ENCODE results near the gene PLD5.

PLD5 gene

GRCh38 chr1:242567596-242567995 is 43.1 kb upstream of the PLD5 start:
- H3K9ac ChIP-seq (ENCODE audit: low read length): no peak overlapping the region
- no peak overlapping the region for H3K27ac ChIP-seq (ENCODE audit: low read length)
- H3K4me2 ChIP-seq (ENCODE audit: low read depth, low read length): no peak overlapping the region
- H4K20me1 ChIP-seq (ENCODE audit: insufficient read depth, low read length): no peaks in the 10 kb centered on the region
- no peaks in the 10 kb centered on the region for H3K36me3 ChIP-seq (replicated peaks; ENCODE audit: insufficient read depth, low read length)
- no peak overlapping the region for H2AFZ ChIP-seq (ENCODE audit: low read length)
- H3F3A ChIP-seq (ENCODE audit: insufficient read depth, low read length): no peaks in the 10 kb centered on the region
- H3K4me1 ChIP-seq (ENCODE audit: low read length): no peaks in the 10 kb centered on the region
- no peaks in the 10 kb centered on the region for H3K79me2 ChIP-seq (ENCODE audit: low read length)
- H3K9me3 ChIP-seq (replicated peaks; ENCODE audit: insufficient read depth, low read length): no peaks in the 10 kb centered on the region
- DNase-seq: no peak
- no peak for TF ChIP-seq EZH2phosphoT487 (IDR thresholded peaks at IDR 0.05; ENCODE audit: low read length)
- H3K9me2 ChIP-seq (replicated peaks; ENCODE audit: insufficient read depth, low read length): no peaks in the 10 kb centered on the region
- no peaks in the 10 kb centered on the region for H3K27me3 ChIP-seq (replicated peaks; ENCODE audit: insufficient read depth, low read length)
- H3K4me3 ChIP-seq (ENCODE audit: low read length): no peak overlapping the region

GRCh38 chr1:242556759-242557158 is 32.3 kb upstream of the PLD5 start:
- H3K4me2 ChIP-seq (ENCODE audit: low read depth, low read length): no peak overlapping the region
- no peak overlapping the region for H3K27ac ChIP-seq (ENCODE audit: low read length)
- TF ChIP-seq EZH2 (optimal IDR thresholded peaks at IDR 0.05; ENCODE audit: low read depth, low read length) (no peak), CTCF (IDR thresholded peaks at IDR 0.05; ENCODE audit: low read length) (no peak), EZH2phosphoT487 (IDR thresholded peaks at IDR 0.05; ENCODE audit: low read length) (no peak)
- H3K79me2 ChIP-seq (ENCODE audit: low read length): no peaks in the 10 kb centered on the region
- H3K9ac ChIP-seq (ENCODE audit: low read length): no peak overlapping the region
- H3F3A ChIP-seq (ENCODE audit: insufficient read depth, low read length): no peaks in the 10 kb centered on the region
- H3K9me2 ChIP-seq (replicated peaks; ENCODE audit: insufficient read depth, low read length): no peaks in the 10 kb centered on the region
- no peaks in the 10 kb centered on the region for H3K36me3 ChIP-seq (replicated peaks; ENCODE audit: insufficient read depth, low read length)
- H4K20me1 ChIP-seq (ENCODE audit: insufficient read depth, low read length): no peaks in the 10 kb centered on the region
- no peak overlapping the region for H3K4me3 ChIP-seq (ENCODE audit: low read length)
- no peaks in the 10 kb centered on the region for H3K9me3 ChIP-seq (replicated peaks; ENCODE audit: insufficient read depth, low read length)
- DNase-seq: no peak
- H3K4me1 ChIP-seq (ENCODE audit: low read length): no peaks in the 10 kb centered on the region
- H2AFZ ChIP-seq (ENCODE audit: low read length): no peak overlapping the region
- no peaks in the 10 kb centered on the region for H3K27me3 ChIP-seq (replicated peaks; ENCODE audit: insufficient read depth, low read length)

- H3K9ac ChIP-seq (ENCODE audit: low read length): no peak overlapping the region
- no peak overlapping the region for H2AFZ ChIP-seq (ENCODE audit: low read length)
- no peaks in the 10 kb centered on the region for H3K36me3 ChIP-seq (replicated peaks; ENCODE audit: insufficient read depth, low read length)
- no peak overlapping the region for H3K27ac ChIP-seq (ENCODE audit: low read length)
- no peaks in the 10 kb centered on the region for H3K9me2 ChIP-seq (replicated peaks; ENCODE audit: insufficient read depth, low read length)
- H3K4me1 ChIP-seq (ENCODE audit: low read length): no peaks in the 10 kb centered on the region
- H3K79me2 ChIP-seq (ENCODE audit: low read length): no peaks in the 10 kb centered on the region
- H3K9me3 ChIP-seq (replicated peaks; ENCODE audit: insufficient read depth, low read length): no peaks in the 10 kb centered on the region
- no peaks in the 10 kb centered on the region for H3K27me3 ChIP-seq (replicated peaks; ENCODE audit: insufficient read depth, low read length)
- no peaks in the 10 kb centered on the region for H3F3A ChIP-seq (ENCODE audit: insufficient read depth, low read length)
- no peak for TF ChIP-seq EZH2 (optimal IDR thresholded peaks at IDR 0.05; ENCODE audit: low read depth, low read length)
- no peak for TF ChIP-seq CTCF (IDR thresholded peaks at IDR 0.05; ENCODE audit: low read length)
- TF ChIP-seq EZH2phosphoT487 (IDR thresholded peaks at IDR 0.05; ENCODE audit: low read length): no peak
- DNase-seq: no peak
- no peaks in the 10 kb centered on the region for H4K20me1 ChIP-seq (ENCODE audit: insufficient read depth, low read length)
- H3K4me2 ChIP-seq (ENCODE audit: low read depth, low read length): no peak overlapping the region
- H3K4me3 ChIP-seq (ENCODE audit: low read length): no peak overlapping the region
These were observed 31.8 kb upstream of the PLD5 start for GRCh38 chr1:242556276-242556675.

- no peak for TF ChIP-seq EZH2 (optimal IDR thresholded peaks at IDR 0.05; ENCODE audit: low read depth, low read length)
- H3K4me2 ChIP-seq (ENCODE audit: low read depth, low read length): no peak overlapping the region
These were observed 30.1 kb upstream of the PLD5 start for GRCh38 chr1:242554577-242554976.

More at GRCh38 chr1:242554577-242554976, 30.1 kb upstream of the PLD5 start:
- H2AFZ ChIP-seq (ENCODE audit: low read length): no peak overlapping the region
- H3K27ac ChIP-seq (ENCODE audit: low read length): no peak overlapping the region
- H3F3A ChIP-seq (ENCODE audit: insufficient read depth, low read length): no peaks in the 10 kb centered on the region
- H3K79me2 ChIP-seq (ENCODE audit: low read length): no peaks in the 10 kb centered on the region
- H3K9me2 ChIP-seq (replicated peaks; ENCODE audit: insufficient read depth, low read length): no peaks in the 10 kb centered on the region
- H3K27me3 ChIP-seq (replicated peaks; ENCODE audit: insufficient read depth, low read length): no peaks in the 10 kb centered on the region
- no peaks in the 10 kb centered on the region for H3K36me3 ChIP-seq (replicated peaks; ENCODE audit: insufficient read depth, low read length)
- no peaks in the 10 kb centered on the region for H3K9me3 ChIP-seq (replicated peaks; ENCODE audit: insufficient read depth, low read length)
- no peak for DNase-seq
- H3K4me1 ChIP-seq (ENCODE audit: low read length): no peaks in the 10 kb centered on the region
- H3K4me3 ChIP-seq (ENCODE audit: low read length): no peak overlapping the region
- no peak overlapping the region for H3K9ac ChIP-seq (ENCODE audit: low read length)
- H4K20me1 ChIP-seq (ENCODE audit: insufficient read depth, low read length): no peaks in the 10 kb centered on the region

All from MM.1S (cell line).